MCF 10A (cell line): ENCODE results near the gene PARM1. TPM values are rescaled to one million over a fixed set of nuclear protein-coding genes. Genes with fewer than 3 reads are reported as not detected.

ENCODE experiments used
- BruUV-seq: library from RNA; stranded (reverse); fragments of 400-500 nt; replicated peaks from 2 replicates; lab custom pipeline; 2021; lab: Mats Ljungman, UMichigan
- CTCF ChIA-PET: fragments of 300-600 bp; sonication (Branson Sonifier 250); formaldehyde crosslinking; extraction: SDS; loops from one replicate; lab custom pipeline; 2021; ENCODE audit warnings: antibody characterized with exemption, inconsistent platforms; lab: Yijun Ruan, JAX
- POLR2A ChIA-PET: fragments of 300-600, 350-650 bp; sonication (Branson Sonifier 250); formaldehyde crosslinking; extraction: SDS; loops from one replicate; lab custom pipeline; 2020; ENCODE audit warnings: antibody characterized with exemption, inconsistent platforms; lab: Yijun Ruan, JAX
- DNase-seq: peaks from one replicate; pipeline ENCODE4 v3.0.0-alpha.2; 2018; ENCODE audit not compliant: unreplicated experiment
- H3K27ac Mint-ChIP-seq: one replicate; pipeline ENCODE4 v1.8.0; 2022; ENCODE audit warnings: mild to moderate bottlenecking, low read depth, mixed read lengths; ENCODE audit not compliant: unreplicated experiment
- H3K27me3 Mint-ChIP-seq: one replicate; pipeline ENCODE4 v1.8.0; 2022; ENCODE audit warnings: mixed read lengths; ENCODE audit not compliant: insufficient read depth, unreplicated experiment
- H3K36me3 Mint-ChIP-seq: one replicate; pipeline ENCODE4 v1.8.0; 2022; ENCODE audit warnings: mild to moderate bottlenecking, moderate library complexity, mixed read lengths; ENCODE audit not compliant: insufficient read depth, unreplicated experiment
- H3K4me1 Mint-ChIP-seq: one replicate; pipeline ENCODE4 v1.8.0; 2022; ENCODE audit warnings: mixed read lengths; ENCODE audit not compliant: insufficient read depth, unreplicated experiment
- H3K4me3 Mint-ChIP-seq: one replicate; pipeline ENCODE4 v1.8.0; 2022; ENCODE audit warnings: mild to moderate bottlenecking, moderate library complexity, mixed read lengths; ENCODE audit not compliant: unreplicated experiment
- H3K9me3 Mint-ChIP-seq: one replicate; pipeline ENCODE4 v1.8.0; 2022; ENCODE audit warnings: mixed read lengths; ENCODE audit not compliant: unreplicated experiment
- intact Hi-C: fragments of 100-400 bp; cut with micrococcal nuclease; formaldehyde crosslinking; loops from 2 replicates; pipeline ENCODE4 v1.14.1; 2022
- total RNA-seq: library from RNA; stranded (reverse); gene quantifications from 2 replicates; pipeline ENCODE4 v1.2.3, GENCODE V29; 2022
- TF ChIP-seq, protein P1 (sequence below): fragments of 200-600 bp; IDR thresholded peaks from one replicate; pipeline ENCODE4 v1.8.0; 2022; ENCODE audit warnings: antibody characterized with exemption, mild to moderate bottlenecking; ENCODE audit not compliant: unreplicated experiment

PARM1 gene
- total RNA-seq, 1 experiment from 2014 or later: 0.58 TPM

DNA sequence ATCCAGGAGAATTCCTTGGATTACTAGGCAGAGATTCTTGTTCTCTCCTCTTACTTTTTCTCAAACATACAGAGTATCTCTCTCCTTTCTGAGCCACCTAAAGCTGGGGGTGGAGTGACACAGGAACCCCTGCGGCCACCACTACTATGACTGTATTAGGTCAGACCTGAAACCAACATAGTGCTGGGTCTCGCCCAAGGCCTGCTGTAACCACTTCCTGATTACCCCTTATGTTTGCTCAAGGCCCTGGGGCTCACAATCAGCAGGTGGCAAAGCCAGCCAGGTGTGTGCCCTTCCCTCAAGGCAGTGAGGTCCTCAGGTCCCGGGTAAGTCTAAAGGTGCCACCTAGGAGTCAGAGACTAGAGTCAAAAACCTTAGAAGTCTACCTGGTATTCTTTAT is 166.4 kb downstream of the PARM1 start:
- H3K9me3 Mint-ChIP-seq: peaks cover 19% of the 10 kb centered on the region
- ChIA-PET CTCF (no interaction called here), POLR2A (no interaction called here)
- TF ChIP-seq, protein P1, sequence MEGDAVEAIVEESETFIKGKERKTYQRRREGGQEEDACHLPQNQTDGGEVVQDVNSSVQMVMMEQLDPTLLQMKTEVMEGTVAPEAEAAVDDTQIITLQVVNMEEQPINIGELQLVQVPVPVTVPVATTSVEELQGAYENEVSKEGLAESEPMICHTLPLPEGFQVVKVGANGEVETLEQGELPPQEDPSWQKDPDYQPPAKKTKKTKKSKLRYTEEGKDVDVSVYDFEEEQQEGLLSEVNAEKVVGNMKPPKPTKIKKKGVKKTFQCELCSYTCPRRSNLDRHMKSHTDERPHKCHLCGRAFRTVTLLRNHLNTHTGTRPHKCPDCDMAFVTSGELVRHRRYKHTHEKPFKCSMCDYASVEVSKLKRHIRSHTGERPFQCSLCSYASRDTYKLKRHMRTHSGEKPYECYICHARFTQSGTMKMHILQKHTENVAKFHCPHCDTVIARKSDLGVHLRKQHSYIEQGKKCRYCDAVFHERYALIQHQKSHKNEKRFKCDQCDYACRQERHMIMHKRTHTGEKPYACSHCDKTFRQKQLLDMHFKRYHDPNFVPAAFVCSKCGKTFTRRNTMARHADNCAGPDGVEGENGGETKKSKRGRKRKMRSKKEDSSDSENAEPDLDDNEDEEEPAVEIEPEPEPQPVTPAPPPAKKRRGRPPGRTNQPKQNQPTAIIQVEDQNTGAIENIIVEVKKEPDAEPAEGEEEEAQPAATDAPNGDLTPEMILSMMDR: no peak
- no peak overlapping the region for H3K4me3 Mint-ChIP-seq
- intact Hi-C loops: no loop called here
- no peak for DNase-seq
- H3K4me1 Mint-ChIP-seq: no peaks in the 10 kb centered on the region
- H3K36me3 Mint-ChIP-seq: no peaks in the 10 kb centered on the region
- H3K27ac Mint-ChIP-seq: no peak overlapping the region
- H3K27me3 Mint-ChIP-seq: no peaks in the 10 kb centered on the region
- no TSS peak for BruUV-seq

Other genes with a start within 250 kb of the PARM1 start
- 1.7 and 4.0 TPM in 2 replicates for gene BTC, start 138.6 kb upstream of the PARM1 start, total RNA-seq